Peyer's patch (tissue), 4 donors: ENCODE measurements around the gene FAM20C.

ENCODE experiments used
- POLR2A ChIP-seq, 2 donors: fragments of 450-650 bp; IDR thresholded peaks; one replicate each; pipeline ENCODE4 v1.5.1; 2017; ENCODE audit warnings: antibody characterized with exemption in 2 of 2, mild to moderate bottlenecking in 2 of 2, moderate library complexity in 2 of 2
- TF ChIP-seq, protein P1 (sequence below), 6 experiments: fragments of 450-650 bp in 4 of 6; fragments of 200-600 bp in 2 of 6; sonication (generic) in 1 of 6; IDR thresholded peaks; one replicate each; pipeline ENCODE4 v1.5.1; 2017 to 2019; ENCODE audit warnings: antibody characterized with exemption in 6 of 6, mild to moderate bottlenecking in 3 of 6, moderate library complexity in 1 of 6

DNA sequence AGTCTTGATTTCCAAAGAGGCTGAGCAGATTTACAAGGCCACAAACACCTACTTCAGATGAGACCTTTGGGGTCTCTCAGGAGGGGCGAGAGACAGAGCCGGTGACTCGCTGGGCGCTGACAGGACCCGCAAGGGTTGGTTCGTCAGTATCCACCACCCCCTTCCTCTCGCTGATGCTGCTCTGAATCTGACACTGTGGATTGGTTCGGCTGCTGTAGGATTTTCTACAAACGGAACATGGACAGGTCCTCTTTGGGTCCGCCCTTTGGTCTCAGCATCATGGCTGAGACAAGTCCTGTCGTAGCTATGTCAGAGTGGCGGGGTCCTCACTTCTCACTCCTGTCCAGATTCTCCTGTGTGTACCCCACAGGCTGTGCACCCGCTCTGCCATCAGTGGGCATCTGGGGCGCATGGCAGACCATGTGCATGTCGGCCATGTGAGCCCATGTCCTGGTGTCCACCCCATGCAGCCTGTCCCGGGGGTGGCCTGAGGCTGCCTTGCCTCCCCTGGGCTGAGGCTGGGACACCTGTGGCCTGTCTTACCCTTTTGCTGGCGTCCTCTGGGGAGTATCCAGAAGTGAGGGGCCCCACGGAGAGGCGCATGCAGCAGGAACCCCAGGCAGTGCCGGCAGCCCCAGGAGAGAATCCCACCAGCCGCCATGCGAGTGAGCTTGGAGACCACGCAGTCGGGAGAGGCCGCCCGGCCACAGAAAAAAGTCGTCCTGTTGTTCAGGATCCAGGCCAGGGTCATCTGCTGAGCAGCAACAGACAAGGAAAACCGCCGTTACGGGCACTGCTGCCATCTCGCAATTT is 21.6 kb upstream of the FAM20C start:
- no peak for TF ChIP-seq POLR2A (IDR thresholded peaks at IDR 0.05)
- TF ChIP-seq, protein P1, sequence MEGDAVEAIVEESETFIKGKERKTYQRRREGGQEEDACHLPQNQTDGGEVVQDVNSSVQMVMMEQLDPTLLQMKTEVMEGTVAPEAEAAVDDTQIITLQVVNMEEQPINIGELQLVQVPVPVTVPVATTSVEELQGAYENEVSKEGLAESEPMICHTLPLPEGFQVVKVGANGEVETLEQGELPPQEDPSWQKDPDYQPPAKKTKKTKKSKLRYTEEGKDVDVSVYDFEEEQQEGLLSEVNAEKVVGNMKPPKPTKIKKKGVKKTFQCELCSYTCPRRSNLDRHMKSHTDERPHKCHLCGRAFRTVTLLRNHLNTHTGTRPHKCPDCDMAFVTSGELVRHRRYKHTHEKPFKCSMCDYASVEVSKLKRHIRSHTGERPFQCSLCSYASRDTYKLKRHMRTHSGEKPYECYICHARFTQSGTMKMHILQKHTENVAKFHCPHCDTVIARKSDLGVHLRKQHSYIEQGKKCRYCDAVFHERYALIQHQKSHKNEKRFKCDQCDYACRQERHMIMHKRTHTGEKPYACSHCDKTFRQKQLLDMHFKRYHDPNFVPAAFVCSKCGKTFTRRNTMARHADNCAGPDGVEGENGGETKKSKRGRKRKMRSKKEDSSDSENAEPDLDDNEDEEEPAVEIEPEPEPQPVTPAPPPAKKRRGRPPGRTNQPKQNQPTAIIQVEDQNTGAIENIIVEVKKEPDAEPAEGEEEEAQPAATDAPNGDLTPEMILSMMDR (IDR thresholded peaks at IDR 0.05) = no peak
